Esophagus squamous epithelium (tissue), 5 donors: ENCODE results near the gene GPR143. TPM values are rescaled to one million over a fixed set of nuclear protein-coding genes. Genes with fewer than 3 reads are reported as not detected.

Experiments
- DNase-seq: peaks from one replicate; lab custom pipeline; 2025; lab: John Stamatoyannopoulos, UW
- H3K27ac ChIP-seq, 4 donors: fragments of 200-600 bp; sonication (generic); one replicate each; pipeline ENCODE4 v1.5.1; 2016 to 2019; ENCODE audit warnings: mild to moderate bottlenecking in 1 of 4
- H3K27me3 ChIP-seq, 4 donors: fragments of 200-600 bp; sonication (generic); 1 replicate in 3 of 4; 2 replicates in 1 of 4; pipeline versions ENCODE4 v1.5.1 to v1.6.0; 2017 to 2021; ENCODE audit warnings: antibody characterized with exemption in 1 of 4
- H3K36me3 ChIP-seq, 3 donors: fragments of 200-600 bp; sonication (generic); one replicate each; pipeline ENCODE4 v1.5.1; 2016 to 2019
- H3K4me1 ChIP-seq, 3 donors: fragments of 200-600 bp; sonication (generic); one replicate each; pipeline ENCODE4 v1.5.1; 2017 to 2019
- H3K4me3 ChIP-seq, 4 donors: fragments of 200-600 bp; sonication (generic); 1 replicate in 3 of 4; 2 replicates in 1 of 4; pipeline ENCODE4 v1.5.1; 2016 to 2019; ENCODE audit warnings: mild to moderate bottlenecking in 2 of 4, moderate library complexity in 1 of 4
- H3K9me3 ChIP-seq, 3 donors: fragments of 200-600 bp; sonication (generic); one replicate each; pipeline ENCODE4 v1.5.1; 2016 to 2019
- CTCF ChIP-seq, 6 experiments: fragments of 450-650 bp in 4 of 6; fragments of 200-600 bp in 2 of 6; sonication (generic) in 2 of 6; IDR thresholded peaks; one replicate each; pipeline ENCODE4 v1.5.1; 2016 to 2019; ENCODE audit warnings: antibody characterized with exemption in 6 of 6, mild to moderate bottlenecking in 4 of 6, moderate library complexity in 4 of 6
- POLR2A ChIP-seq, 4 donors: fragments of 450-650 bp; IDR thresholded peaks; one replicate each; pipeline ENCODE4 v1.6.1; 2017; ENCODE audit warnings: antibody characterized with exemption in 4 of 4, mild to moderate bottlenecking in 4 of 4, moderate library complexity in 3 of 4
- WGBS, 2 donors: methylation state at CpG; one replicate each; pipeline ENCODE4 v1.1.5; 2018; 5-methylcytosine and 5-hydroxymethylcytosine counted together
- intact Hi-C: fragments of 100-400 bp; cut with DNase I; formaldehyde crosslinking; loops from one replicate; pipeline ENCODE4 v1.15.0; 2022
- total RNA-seq, 4 donors: library from RNA; depleted of rRNA; stranded (reverse); fragments of >200 nt; gene quantifications; one replicate each; pipeline ENCODE4 v1.1.0, GENCODE V29; 2016
- donor health status: DM: yes; HTN: yes; CAD: no.

The GPR143 gene
- total RNA-seq, 4 donors from 2014 or later: 0.68 to 3.9 (median 1.8) TPM

- intact Hi-C loops: no loop called here
- H3K27ac ChIP-seq: no peak overlapping the region
- DNase-seq: no peak
- no peaks in the 10 kb centered on the region for H3K9me3 ChIP-seq
- no peak overlapping the region for H3K4me3 ChIP-seq
- 25 to 46% methylated on average over 3 to 5 of the region's 6 CpGs for WGBS, 2 donors
- no peaks in the 10 kb centered on the region for H3K36me3 ChIP-seq
- peaks cover 0 to 9% (median 0%) of the 10 kb centered on the region in 4 donors for H3K27me3 ChIP-seq
- H3K4me1 ChIP-seq: peaks cover 0 to 8% (median 0%) of the 10 kb centered on the region in 3 donors
- TF ChIP-seq CTCF (IDR thresholded peaks at IDR 0.05) (no peak), POLR2A (IDR thresholded peaks at IDR 0.05) (no peak)
Measured at GRCh38 chrX:9767375-9767774, 1.7 kb upstream of the GPR143 start.

DNA sequence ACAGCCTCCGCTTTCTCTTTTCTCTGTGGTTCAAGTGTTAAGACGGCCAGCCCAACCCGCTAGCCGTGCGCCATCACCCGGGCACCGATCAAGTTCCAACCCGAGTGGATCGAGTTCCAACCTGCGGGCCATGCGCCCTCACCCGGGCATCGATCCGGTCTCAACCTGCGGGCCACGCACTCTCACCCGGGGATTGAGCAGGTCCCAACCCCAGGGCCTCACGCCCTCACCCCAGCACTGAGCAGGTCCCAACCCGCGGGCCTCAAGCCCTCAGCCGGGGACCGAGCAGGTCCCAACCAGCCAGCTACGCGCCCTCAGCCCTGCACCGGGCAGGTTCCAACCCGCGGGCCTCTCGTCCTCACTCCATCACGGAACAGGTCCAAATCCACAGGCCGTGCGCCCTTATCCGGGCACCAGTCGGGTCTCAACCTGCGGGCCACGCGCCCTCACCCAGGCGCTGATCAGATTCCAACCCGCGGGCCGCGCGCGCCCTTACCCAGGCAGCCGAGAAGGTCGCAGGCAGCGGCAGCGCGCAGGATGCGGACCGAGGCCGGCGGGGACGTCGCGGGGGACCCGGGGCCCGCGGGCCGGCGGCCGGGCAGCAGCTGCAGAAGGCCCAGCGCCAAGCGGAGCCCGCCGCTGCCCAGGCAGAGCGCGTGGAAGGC is 443 bp downstream of the GPR143 start:
- H3K4me1 ChIP-seq: peaks cover 0 to 8% (median 0%) of the 10 kb centered on the region in 3 donors
- peaks cover 0 to 9% (median 0%) of the 10 kb centered on the region in 4 donors for H3K27me3 ChIP-seq
- DNase-seq: no peak
- H3K27ac ChIP-seq: no peak overlapping the region
- intact Hi-C loops: no loop called here
- peak overlapping the region in 2 of 4 donors; percentile 3 to 24 for H3K4me3 ChIP-seq
- H3K9me3 ChIP-seq: no peaks in the 10 kb centered on the region
- 46% methylated on average over 9 of the region's 67 CpGs; no CpG with 5 or more reads in 1 of the 2 donors for WGBS, 2 donors
- TF ChIP-seq CTCF (IDR thresholded peaks at IDR 0.05): no peak
- TF ChIP-seq POLR2A (IDR thresholded peaks at IDR 0.05): no peak
- H3K36me3 ChIP-seq: no peaks in the 10 kb centered on the region

DNA sequence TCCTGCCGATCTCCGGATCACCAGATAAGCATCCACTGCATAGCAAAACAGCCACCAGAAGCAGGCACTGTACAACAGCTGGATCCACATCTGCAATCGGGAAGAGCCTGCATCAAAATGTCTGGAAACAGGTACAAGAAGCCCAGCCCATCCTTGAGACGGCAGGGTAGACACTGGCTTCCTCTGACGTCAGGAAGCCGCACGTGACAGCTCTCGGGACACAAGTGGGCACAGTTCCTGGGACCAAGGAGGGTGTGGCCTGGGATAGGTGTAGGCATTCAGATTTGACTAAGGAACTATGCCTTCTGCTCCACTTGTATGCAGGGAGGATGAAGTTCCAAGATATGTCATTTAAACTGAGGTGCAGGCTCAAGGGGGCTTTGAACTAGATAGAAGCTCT is 6.3 kb downstream of the GPR143 start:
- Histone ChIP-seq H3K36me3 (no peaks in the 10 kb centered on the region), H3K4me1 (no peaks in the 10 kb centered on the region), H3K27ac (no peak overlapping the region), H3K27me3 (no peaks in the 10 kb centered on the region), H3K4me3 (no peak overlapping the region), H3K9me3 (no peaks in the 10 kb centered on the region)
- WGBS, 2 donors: 66 to 90% methylated on average over 2 to 8 of the region's 8 CpGs
- TF ChIP-seq CTCF (IDR thresholded peaks at IDR 0.05) (no peak), POLR2A (IDR thresholded peaks at IDR 0.05) (no peak)
- no peak for DNase-seq
- intact Hi-C loops: no loop called here

GRCh38 chrX:9758021-9758638 is 7.5 kb downstream of the GPR143 start:
- no peak for DNase-seq
- 43 to 64% methylated on average over 3 to 4 of the region's 4 CpGs for WGBS, 2 donors
- no peaks in the 10 kb centered on the region for H3K9me3 ChIP-seq
- no peaks in the 10 kb centered on the region for H3K36me3 ChIP-seq
- intact Hi-C loops: no loop called here
- no peak overlapping the region for H3K4me3 ChIP-seq
- no peaks in the 10 kb centered on the region for H3K27me3 ChIP-seq
- H3K27ac ChIP-seq: no peak overlapping the region
- H3K4me1 ChIP-seq: no peaks in the 10 kb centered on the region
- TF ChIP-seq CTCF (IDR thresholded peaks at IDR 0.05): no peak
- no peak for TF ChIP-seq POLR2A (IDR thresholded peaks at IDR 0.05)

GRCh38 chrX:9757366-9757765 is 8.3 kb downstream of the GPR143 start:
- Histone ChIP-seq H3K27ac (no peak overlapping the region), H3K9me3 (no peaks in the 10 kb centered on the region), H3K4me1 (no peaks in the 10 kb centered on the region), H3K36me3 (no peaks in the 10 kb centered on the region), H3K27me3 (no peaks in the 10 kb centered on the region), H3K4me3 (no peak overlapping the region)
- WGBS, 2 donors: 86 to 93% methylated on average over 7 of the region's 7 CpGs
- TF ChIP-seq CTCF (IDR thresholded peaks at IDR 0.05) (no peak), POLR2A (IDR thresholded peaks at IDR 0.05) (no peak)
- DNase-seq: no peak
- intact Hi-C loops: no loop called here
